ENCODE measurements around the gene IPO13.

Gene IPO13

GRCh38 chr1:43991476-43992231 lies 44.9 kb downstream of the IPO13 start, which contains the start of gene CCDC24:
Gene CCDC24 (plus strand): TSS chr1:43991599. CDS start chr1:43991879, 280 bp downstream.
- peak; percentile 77 to 89 for DNase-seq (ENCODE audit: low read depth in 2 of 2)
- TF ChIP-seq CTCF (IDR thresholded peaks at IDR 0.05; ENCODE audit: low read depth, low read length) = no peak
- H3K4me3 ChIP-seq (replicated peaks in 1 of 2; ENCODE audit: low read depth in 2 of 2, low read length in 2 of 2) = peak within 1 kb of the TSS; percentile 64 to 74

- TF ChIP-seq CTCF (IDR thresholded peaks at IDR 0.05; ENCODE audit: low read depth, low read length) = no peak
- peak overlapping the region; percentile 64 to 74 for H3K4me3 ChIP-seq (replicated peaks in 1 of 2; ENCODE audit: low read depth in 2 of 2, low read length in 2 of 2)
- no peak for DNase-seq (ENCODE audit: low read depth in 2 of 2)
These were observed 45.7 kb downstream of the IPO13 start for GRCh38 chr1:43992232-43992995.

GRCh38 chr1:43993206-43993914 lies 46.6 kb downstream of the IPO13 start:
- no peak for DNase-seq (ENCODE audit: low read depth in 2 of 2)
- no peak for TF ChIP-seq CTCF (IDR thresholded peaks at IDR 0.05; ENCODE audit: low read depth, low read length)

GRCh38 chr1:43994071-43994470 lies 47.3 kb downstream of the IPO13 start:
- TF ChIP-seq CTCF (IDR thresholded peaks at IDR 0.05; ENCODE audit: low read depth, low read length) = no peak
- DNase-seq (ENCODE audit: low read depth in 2 of 2) = no peak
- H3K4me3 ChIP-seq (replicated peaks in 1 of 2; ENCODE audit: low read depth in 2 of 2, low read length in 2 of 2) = no peak overlapping the region

More at GRCh38 chr1:43993206-43993914, 46.6 kb downstream of the IPO13 start:
- no peak overlapping the region for H3K4me3 ChIP-seq (replicated peaks in 1 of 2; ENCODE audit: low read depth in 2 of 2, low read length in 2 of 2)

- peak; percentile 38 to 39 for DNase-seq (ENCODE audit: low read depth in 2 of 2)
- H3K4me3 ChIP-seq (replicated peaks in 1 of 2; ENCODE audit: low read depth in 2 of 2, low read length in 2 of 2) = no peak overlapping the region
- TF ChIP-seq CTCF (IDR thresholded peaks at IDR 0.05; ENCODE audit: low read depth, low read length) = peak; percentile 44
These were observed 48.3 kb downstream of the IPO13 start for GRCh38 chr1:43994794-43995790.
